ENCODE results near the gene RFX2.

The RFX2 gene

DNA sequence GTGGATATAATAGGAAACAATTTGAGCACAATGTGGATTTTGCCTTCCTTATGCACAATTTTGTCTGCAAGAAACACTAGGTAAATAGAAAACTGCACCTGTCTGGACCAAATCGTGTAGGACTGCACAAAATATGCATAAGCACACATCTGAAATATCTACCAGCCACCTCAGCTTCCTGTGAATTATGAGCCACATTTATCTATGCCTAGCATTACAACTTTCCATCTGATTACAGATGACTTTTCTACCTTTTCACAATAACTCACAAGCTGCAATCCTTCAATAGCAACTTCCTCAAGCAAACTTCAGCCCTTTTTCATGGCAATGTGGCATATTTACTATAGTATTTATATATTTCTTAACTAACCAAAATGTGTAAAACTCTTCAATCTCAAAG is 5.7 kb upstream of the RFX2 start:
- Histone ChIP-seq H3K4me1 (ENCODE audit: insufficient read depth, low read length, poor library complexity, severe bottlenecking) (peaks cover 19% of the 10 kb centered on the region), H3K27me3 (ENCODE audit: insufficient read depth, low read length, poor library complexity, severe bottlenecking) (no peaks in the 10 kb centered on the region), H3K4me2 (ENCODE audit: low read depth, low read length, poor library complexity, severe bottlenecking) (no peak overlapping the region), H3K36me3 (ENCODE audit: insufficient read depth, low read length) (no peaks in the 10 kb centered on the region), H3K4me3 (ENCODE audit: low read length, poor library complexity, severe bottlenecking) (no peak overlapping the region), H3F3A (ENCODE audit: low read depth) (no peaks in the 10 kb centered on the region), H3K9me3 (ENCODE audit: insufficient read depth, low read depth, low read length) (peaks cover 4% of the 10 kb centered on the region; the same call in 1 of the 2 replicates), H4K20me1 (ENCODE audit: insufficient read depth, low read length, poor library complexity, severe bottlenecking) (no peaks in the 10 kb centered on the region), H2AFZ (ENCODE audit: low read length) (0 out of 2 replicates have a peak overlapping the region, but pooled peaks have one; percentile 56), H3K79me2 (ENCODE audit: insufficient read depth, low read length) (no peaks in the 10 kb centered on the region), H3K9ac (ENCODE audit: low read depth, low read length, poor library complexity, severe bottlenecking) (no peak overlapping the region), H3K9me2 (replicated peaks; ENCODE audit: low read depth, low read length) (no peaks in the 10 kb centered on the region)
- TF ChIP-seq, protein P1, sequence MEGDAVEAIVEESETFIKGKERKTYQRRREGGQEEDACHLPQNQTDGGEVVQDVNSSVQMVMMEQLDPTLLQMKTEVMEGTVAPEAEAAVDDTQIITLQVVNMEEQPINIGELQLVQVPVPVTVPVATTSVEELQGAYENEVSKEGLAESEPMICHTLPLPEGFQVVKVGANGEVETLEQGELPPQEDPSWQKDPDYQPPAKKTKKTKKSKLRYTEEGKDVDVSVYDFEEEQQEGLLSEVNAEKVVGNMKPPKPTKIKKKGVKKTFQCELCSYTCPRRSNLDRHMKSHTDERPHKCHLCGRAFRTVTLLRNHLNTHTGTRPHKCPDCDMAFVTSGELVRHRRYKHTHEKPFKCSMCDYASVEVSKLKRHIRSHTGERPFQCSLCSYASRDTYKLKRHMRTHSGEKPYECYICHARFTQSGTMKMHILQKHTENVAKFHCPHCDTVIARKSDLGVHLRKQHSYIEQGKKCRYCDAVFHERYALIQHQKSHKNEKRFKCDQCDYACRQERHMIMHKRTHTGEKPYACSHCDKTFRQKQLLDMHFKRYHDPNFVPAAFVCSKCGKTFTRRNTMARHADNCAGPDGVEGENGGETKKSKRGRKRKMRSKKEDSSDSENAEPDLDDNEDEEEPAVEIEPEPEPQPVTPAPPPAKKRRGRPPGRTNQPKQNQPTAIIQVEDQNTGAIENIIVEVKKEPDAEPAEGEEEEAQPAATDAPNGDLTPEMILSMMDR (conservative IDR thresholded peaks at IDR 0.05; ENCODE audit: low read length), result no peak
- TF ChIP-seq EZH2phosphoT487 (IDR thresholded peaks at IDR 0.05; ENCODE audit: borderline replicate concordance), result no peak

DNA sequence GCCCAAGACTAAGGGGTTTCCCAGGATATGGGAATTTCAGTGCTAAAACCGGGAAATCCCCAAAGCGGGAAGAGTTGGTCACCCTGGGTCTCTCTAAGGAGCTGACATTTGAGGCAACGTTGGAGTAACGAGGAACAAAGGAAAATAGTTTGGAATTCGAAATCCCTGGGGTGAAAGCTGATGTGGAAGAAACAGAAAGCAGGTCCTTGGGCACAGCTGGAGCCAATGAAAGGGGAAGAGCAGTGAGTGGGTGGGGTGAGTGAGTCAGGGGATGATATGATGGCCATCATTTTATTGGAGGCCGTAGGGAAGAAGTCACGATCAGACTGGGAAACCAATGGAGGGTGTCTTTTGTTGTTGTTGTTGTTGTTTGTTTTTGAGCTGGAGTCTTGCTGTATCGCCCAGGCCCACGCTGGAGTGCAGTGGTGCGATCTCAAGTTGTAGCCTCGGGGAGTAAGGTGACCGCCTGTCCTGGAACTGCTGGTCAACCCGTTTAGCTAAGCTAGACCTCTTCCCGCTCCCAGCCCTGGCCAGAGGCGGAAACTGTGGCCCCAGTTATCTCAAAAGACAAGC is 3.4 kb upstream of the RFX2 start:
- no peaks in the 10 kb centered on the region for H3F3A ChIP-seq (ENCODE audit: low read depth)
- no peak overlapping the region for H2AFZ ChIP-seq (ENCODE audit: low read length)
- peaks cover 10% of the 10 kb centered on the region for H3K79me2 ChIP-seq (ENCODE audit: insufficient read depth, low read length)
- H3K9ac ChIP-seq (ENCODE audit: low read depth, low read length, poor library complexity, severe bottlenecking), result no peak overlapping the region
- H3K4me3 ChIP-seq (ENCODE audit: low read length, poor library complexity, severe bottlenecking), result no peak overlapping the region
- H3K36me3 ChIP-seq (ENCODE audit: insufficient read depth, low read length), result no peaks in the 10 kb centered on the region
- no peaks in the 10 kb centered on the region for H3K9me2 ChIP-seq (replicated peaks; ENCODE audit: low read depth, low read length)
- H3K4me1 ChIP-seq (ENCODE audit: insufficient read depth, low read length, poor library complexity, severe bottlenecking), result peaks cover 23% of the 10 kb centered on the region
- TF ChIP-seq, protein P1 (conservative IDR thresholded peaks at IDR 0.05; ENCODE audit: low read length), result no peak
- no peak for TF ChIP-seq EZH2phosphoT487 (IDR thresholded peaks at IDR 0.05; ENCODE audit: borderline replicate concordance)
- H3K9me3 ChIP-seq (ENCODE audit: insufficient read depth, low read depth, low read length), result no peaks in the 10 kb centered on the region
- H3K4me2 ChIP-seq (ENCODE audit: low read depth, low read length, poor library complexity, severe bottlenecking), result no peak overlapping the region
- H3K27me3 ChIP-seq (ENCODE audit: insufficient read depth, low read length, poor library complexity, severe bottlenecking), result no peaks in the 10 kb centered on the region
- no peaks in the 10 kb centered on the region for H4K20me1 ChIP-seq (ENCODE audit: insufficient read depth, low read length, poor library complexity, severe bottlenecking)

DNA sequence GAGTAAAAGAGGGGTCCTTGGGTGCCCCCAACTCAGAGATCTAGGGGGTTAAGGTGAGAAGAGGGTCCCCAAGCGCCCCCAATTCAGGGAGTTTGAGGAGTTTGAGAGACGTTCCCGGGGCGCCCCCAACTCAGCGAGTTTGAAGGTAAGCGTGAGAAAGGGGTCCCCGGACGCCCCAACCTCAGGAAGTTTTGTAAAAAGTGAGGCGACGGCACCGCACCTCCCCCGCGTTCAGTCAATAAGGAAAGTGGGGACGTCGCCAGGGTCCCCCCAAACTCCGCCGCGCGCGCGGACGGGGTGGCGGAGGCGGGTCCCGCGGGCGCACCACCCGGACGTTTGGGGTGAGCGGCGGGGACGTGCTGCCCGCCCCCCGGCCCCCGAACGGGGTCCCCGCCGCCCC is 353 bp downstream of the RFX2 start:
- no peaks in the 10 kb centered on the region for H3K27me3 ChIP-seq (ENCODE audit: insufficient read depth, low read length, poor library complexity, severe bottlenecking)
- peak overlapping the region; percentile 83 for H3K4me3 ChIP-seq (ENCODE audit: low read length, poor library complexity, severe bottlenecking)
- H3K4me1 ChIP-seq (ENCODE audit: insufficient read depth, low read length, poor library complexity, severe bottlenecking), result peaks cover 18% of the 10 kb centered on the region
- H3K9me2 ChIP-seq (replicated peaks; ENCODE audit: low read depth, low read length), result no peaks in the 10 kb centered on the region
- H3K79me2 ChIP-seq (ENCODE audit: insufficient read depth, low read length), result peaks cover 10% of the 10 kb centered on the region
- TF ChIP-seq, protein P1 (conservative IDR thresholded peaks at IDR 0.05; ENCODE audit: low read length), result no peak
- no peak for TF ChIP-seq EZH2phosphoT487 (IDR thresholded peaks at IDR 0.05; ENCODE audit: borderline replicate concordance)
- H3F3A ChIP-seq (ENCODE audit: low read depth), result peaks cover 5% of the 10 kb centered on the region; the same call in 1 of the 2 replicates
- no peaks in the 10 kb centered on the region for H3K9me3 ChIP-seq (ENCODE audit: insufficient read depth, low read depth, low read length)
- no peaks in the 10 kb centered on the region for H3K36me3 ChIP-seq (ENCODE audit: insufficient read depth, low read length)
- H3K4me2 ChIP-seq (ENCODE audit: low read depth, low read length, poor library complexity, severe bottlenecking), result peak overlapping the region; percentile 96
- no peaks in the 10 kb centered on the region for H4K20me1 ChIP-seq (ENCODE audit: insufficient read depth, low read length, poor library complexity, severe bottlenecking)
- peak overlapping the region; percentile 70 for H3K9ac ChIP-seq (ENCODE audit: low read depth, low read length, poor library complexity, severe bottlenecking)
- H2AFZ ChIP-seq (ENCODE audit: low read length), result no peak overlapping the region

Data from Loucy (cell line).